ENCODE data around the gene OSBPL2.

The OSBPL2 gene

GRCh38 chr20:62252342-62252966 is 14.1 kb downstream of the OSBPL2 start:
- H3K27me3 ChIP-seq (ENCODE audit: control insufficient read depth in 5 of 5, insufficient read depth in 4 of 5, low read length in 5 of 5): no peaks in the 10 kb centered on the region
- H3K27ac ChIP-seq (ENCODE audit: low read depth, low read length): no peak overlapping the region
- no peak overlapping the region for H3K4me3 ChIP-seq (ENCODE audit: low read depth in 1 of 5, low read length in 5 of 5)
- no peaks in the 10 kb centered on the region for H3K9me3 ChIP-seq (ENCODE audit: control insufficient read depth in 5 of 5, low read length in 5 of 5)
- peaks cover 0 to 30% (median 21%) of the 10 kb centered on the region in 5 donors for H3K36me3 ChIP-seq (ENCODE audit: control insufficient read depth in 5 of 5, insufficient read depth in 5 of 5, low read length in 5 of 5)
- peaks cover 0 to 6% (median 2%) of the 10 kb centered on the region in 5 donors for H3K4me1 ChIP-seq (ENCODE audit: control insufficient read depth in 5 of 5, insufficient read depth in 5 of 5, low read length in 5 of 5)
- H3K9ac ChIP-seq (ENCODE audit: low read length in 5 of 5): no peak overlapping the region

DNA sequence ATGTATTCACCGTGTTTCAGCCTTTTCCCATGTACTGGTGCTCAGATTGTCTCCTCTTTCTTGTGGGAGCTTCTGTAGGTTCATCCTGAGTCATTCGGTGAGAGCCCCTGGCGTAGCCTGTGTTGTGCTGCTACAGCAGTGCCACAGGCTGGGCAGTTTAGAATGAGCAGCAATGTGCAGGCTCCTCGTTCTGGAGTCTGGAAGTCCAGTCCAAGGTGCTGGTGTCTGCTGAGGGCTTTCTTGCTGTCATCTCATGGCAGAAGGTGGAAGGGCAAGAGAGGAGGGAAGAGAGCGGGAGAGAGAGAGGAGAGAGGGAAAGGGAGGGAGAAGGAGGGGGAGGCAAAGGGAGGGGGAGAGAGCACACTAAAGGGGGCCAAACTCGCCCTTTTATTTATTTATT is 15.1 kb downstream of the OSBPL2 start:
- Histone ChIP-seq H3K9me3 (ENCODE audit: control insufficient read depth in 5 of 5, low read length in 5 of 5) (no peaks in the 10 kb centered on the region), H3K27ac (ENCODE audit: low read depth, low read length) (no peak overlapping the region), H3K27me3 (ENCODE audit: control insufficient read depth in 5 of 5, insufficient read depth in 4 of 5, low read length in 5 of 5) (no peaks in the 10 kb centered on the region), H3K9ac (ENCODE audit: low read length in 5 of 5) (no peak overlapping the region), H3K4me1 (ENCODE audit: control insufficient read depth in 5 of 5, insufficient read depth in 5 of 5, low read length in 5 of 5) (peaks cover 2 to 12% (median 5%) of the 10 kb centered on the region in 5 donors), H3K4me3 (ENCODE audit: low read depth in 1 of 5, low read length in 5 of 5) (no peak overlapping the region), H3K36me3 (ENCODE audit: control insufficient read depth in 5 of 5, insufficient read depth in 5 of 5, low read length in 5 of 5) (peaks cover 0 to 35% (median 23%) of the 10 kb centered on the region in 5 donors)

DNA sequence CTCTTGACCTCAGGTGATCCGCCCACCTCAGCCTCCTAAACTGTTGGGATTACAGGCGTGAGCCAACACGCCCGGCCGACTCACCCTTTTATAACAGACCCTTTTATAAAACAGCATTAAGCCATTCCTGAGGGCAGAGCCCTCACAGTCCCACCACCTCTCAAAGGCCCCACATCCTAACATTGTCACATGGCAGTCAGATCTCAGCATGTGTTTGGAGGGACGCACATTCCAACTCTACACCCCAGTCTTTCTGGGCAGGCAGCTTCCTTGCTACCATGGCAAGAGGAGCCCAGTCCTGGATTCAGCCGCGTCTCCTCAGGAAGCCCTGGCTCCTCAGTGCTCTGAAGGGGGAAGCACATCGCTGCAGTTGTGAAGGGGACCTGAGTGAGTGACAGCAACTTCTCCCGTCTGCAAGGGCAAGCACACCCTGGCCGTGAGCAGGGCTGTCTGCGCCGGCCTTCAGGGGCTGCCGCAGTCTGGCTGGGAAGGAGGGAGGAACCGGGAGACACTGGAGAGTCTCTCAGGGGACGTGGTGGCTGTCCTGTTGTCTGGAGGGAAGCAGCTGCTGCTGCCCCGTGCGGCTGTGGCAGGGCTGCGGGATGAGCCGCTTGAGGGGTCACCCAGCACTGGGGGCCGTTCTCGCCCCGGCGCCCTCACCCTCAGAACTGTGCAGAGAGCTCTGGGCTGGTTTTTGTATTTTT is 15.9 kb downstream of the OSBPL2 start:
- Histone ChIP-seq H3K9ac (ENCODE audit: low read length in 5 of 5) (peak overlapping the region in 1 of 5 donors; percentile 45), H3K4me1 (ENCODE audit: control insufficient read depth in 5 of 5, insufficient read depth in 5 of 5, low read length in 5 of 5) (peaks cover 2 to 16% (median 13%) of the 10 kb centered on the region in 5 donors), H3K9me3 (ENCODE audit: control insufficient read depth in 5 of 5, low read length in 5 of 5) (no peaks in the 10 kb centered on the region), H3K36me3 (ENCODE audit: control insufficient read depth in 5 of 5, insufficient read depth in 5 of 5, low read length in 5 of 5) (peaks cover 0 to 42% (median 24%) of the 10 kb centered on the region in 5 donors), H3K27me3 (ENCODE audit: control insufficient read depth in 5 of 5, insufficient read depth in 4 of 5, low read length in 5 of 5) (no peaks in the 10 kb centered on the region), H3K4me3 (ENCODE audit: low read depth in 1 of 5, low read length in 5 of 5) (no peak overlapping the region), H3K27ac (ENCODE audit: low read depth, low read length) (no peak overlapping the region)

GRCh38 chr20:62255976-62256375 is 17.7 kb downstream of the OSBPL2 start:
- Histone ChIP-seq H3K9me3 (ENCODE audit: control insufficient read depth in 5 of 5, low read length in 5 of 5) (no peaks in the 10 kb centered on the region), H3K36me3 (ENCODE audit: control insufficient read depth in 5 of 5, insufficient read depth in 5 of 5, low read length in 5 of 5) (peaks cover 0 to 60% (median 39%) of the 10 kb centered on the region in 5 donors), H3K27me3 (ENCODE audit: control insufficient read depth in 5 of 5, insufficient read depth in 4 of 5, low read length in 5 of 5) (no peaks in the 10 kb centered on the region), H3K9ac (ENCODE audit: low read length in 5 of 5) (no peak overlapping the region), H3K4me1 (ENCODE audit: control insufficient read depth in 5 of 5, insufficient read depth in 5 of 5, low read length in 5 of 5) (peaks cover 2 to 16% (median 11%) of the 10 kb centered on the region in 5 donors), H3K4me3 (ENCODE audit: low read depth in 1 of 5, low read length in 5 of 5) (no peak overlapping the region), H3K27ac (ENCODE audit: low read depth, low read length) (no peak overlapping the region)

DNA sequence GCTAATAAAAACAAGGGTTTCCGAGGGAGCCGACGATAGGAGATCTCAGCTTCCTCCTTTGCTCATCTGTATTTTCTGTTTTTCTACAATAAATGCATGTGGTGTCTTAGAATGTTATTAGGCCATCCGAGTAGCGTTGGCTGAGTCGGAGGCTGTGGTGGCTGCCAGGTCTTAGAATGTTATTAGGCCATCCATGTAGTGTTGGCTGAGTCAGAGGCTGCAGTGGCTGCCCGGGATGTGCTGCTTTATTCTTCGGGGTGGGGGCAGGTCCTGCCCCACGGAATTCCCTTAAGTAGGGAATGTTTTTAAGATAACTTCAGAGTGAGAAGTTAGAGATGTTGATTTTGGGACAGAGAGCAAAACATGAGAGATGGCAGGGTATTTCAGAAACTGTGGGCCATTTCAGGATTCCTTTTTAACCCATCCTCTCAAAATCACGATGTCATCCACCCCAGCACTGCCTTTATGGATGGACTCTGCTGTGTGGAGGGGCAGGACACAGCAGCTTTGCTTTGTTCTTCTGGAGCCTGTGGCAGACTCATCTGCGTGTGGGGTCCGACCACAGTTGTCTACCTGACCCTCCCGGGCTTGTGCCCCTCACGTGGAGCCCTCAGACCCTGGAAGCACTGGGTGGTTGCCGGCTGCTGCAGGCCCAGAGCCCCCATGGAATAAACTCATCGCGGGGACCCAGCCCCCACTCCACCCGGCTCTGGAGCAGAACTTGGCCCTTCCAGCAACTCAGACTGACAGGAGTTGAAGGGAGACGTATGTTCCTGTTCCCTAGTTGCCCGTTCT is 20.4 kb downstream of the OSBPL2 start:
- H3K9me3 ChIP-seq (ENCODE audit: control insufficient read depth in 5 of 5, low read length in 5 of 5): no peaks in the 10 kb centered on the region
- no peaks in the 10 kb centered on the region for H3K27me3 ChIP-seq (ENCODE audit: control insufficient read depth in 5 of 5, insufficient read depth in 4 of 5, low read length in 5 of 5)
- peaks cover 0 to 77% (median 60%) of the 10 kb centered on the region in 5 donors for H3K36me3 ChIP-seq (ENCODE audit: control insufficient read depth in 5 of 5, insufficient read depth in 5 of 5, low read length in 5 of 5)
- peaks cover 2 to 16% (median 11%) of the 10 kb centered on the region in 5 donors for H3K4me1 ChIP-seq (ENCODE audit: control insufficient read depth in 5 of 5, insufficient read depth in 5 of 5, low read length in 5 of 5)
- H3K4me3 ChIP-seq (ENCODE audit: low read depth in 1 of 5, low read length in 5 of 5): no peak overlapping the region
- H3K27ac ChIP-seq (ENCODE audit: low read depth, low read length): no peak overlapping the region
- H3K9ac ChIP-seq (ENCODE audit: low read length in 5 of 5): no peak overlapping the region

- Histone ChIP-seq H3K4me1 (ENCODE audit: control insufficient read depth in 5 of 5, insufficient read depth in 5 of 5, low read length in 5 of 5) (peaks cover 2 to 14% (median 11%) of the 10 kb centered on the region in 5 donors), H3K9ac (ENCODE audit: low read length in 5 of 5) (no peak overlapping the region), H3K36me3 (ENCODE audit: control insufficient read depth in 5 of 5, insufficient read depth in 5 of 5, low read length in 5 of 5) (peaks cover 0 to 80% (median 64%) of the 10 kb centered on the region in 5 donors), H3K27ac (ENCODE audit: low read depth, low read length) (no peak overlapping the region), H3K27me3 (ENCODE audit: control insufficient read depth in 5 of 5, insufficient read depth in 4 of 5, low read length in 5 of 5) (no peaks in the 10 kb centered on the region), H3K9me3 (ENCODE audit: control insufficient read depth in 5 of 5, low read length in 5 of 5) (no peaks in the 10 kb centered on the region), H3K4me3 (ENCODE audit: low read depth in 1 of 5, low read length in 5 of 5) (no peak overlapping the region)
Observed at GRCh38 chr20:62259294-62259565, 20.9 kb downstream of the OSBPL2 start.

GRCh38 chr20:62262064-62262463 is 23.7 kb downstream of the OSBPL2 start:
- H3K9me3 ChIP-seq (ENCODE audit: control insufficient read depth in 5 of 5, low read length in 5 of 5): no peaks in the 10 kb centered on the region
- peaks cover 4 to 89% (median 74%) of the 10 kb centered on the region in 5 donors for H3K36me3 ChIP-seq (ENCODE audit: control insufficient read depth in 5 of 5, insufficient read depth in 5 of 5, low read length in 5 of 5)
- no peak overlapping the region for H3K27ac ChIP-seq (ENCODE audit: low read depth, low read length)

DNA sequence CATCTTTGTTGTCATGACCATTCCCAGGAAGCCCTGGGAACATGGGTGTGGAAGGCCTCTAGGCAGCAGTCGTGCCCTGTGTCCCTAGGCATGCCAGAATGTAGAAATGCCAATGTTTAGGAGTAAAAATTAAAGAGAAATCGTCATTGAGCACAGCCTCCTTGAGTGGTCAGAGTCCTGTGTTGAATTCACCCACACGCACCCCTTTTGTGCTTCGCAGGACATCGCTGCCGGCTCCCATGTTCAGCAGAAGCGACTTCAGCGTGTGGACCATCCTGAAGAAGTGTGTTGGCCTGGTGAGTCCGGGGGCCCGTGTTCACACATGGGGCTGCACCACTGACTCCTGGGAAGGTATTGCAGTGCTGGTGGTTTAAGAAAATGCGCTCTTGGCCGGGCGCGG is 25.1 kb downstream of the OSBPL2 start:
- H3K4me3 ChIP-seq (ENCODE audit: low read depth in 1 of 5, low read length in 5 of 5): no peak overlapping the region
- H3K36me3 ChIP-seq (ENCODE audit: control insufficient read depth in 5 of 5, insufficient read depth in 5 of 5, low read length in 5 of 5): peaks cover 4 to 81% (median 70%) of the 10 kb centered on the region in 5 donors
- H3K4me1 ChIP-seq (ENCODE audit: control insufficient read depth in 5 of 5, insufficient read depth in 5 of 5, low read length in 5 of 5): peaks cover 0 to 7% (median 6%) of the 10 kb centered on the region in 5 donors
- no peaks in the 10 kb centered on the region for H3K9me3 ChIP-seq (ENCODE audit: control insufficient read depth in 5 of 5, low read length in 5 of 5)
- H3K9ac ChIP-seq (ENCODE audit: low read length in 5 of 5): no peak overlapping the region
- H3K27ac ChIP-seq (ENCODE audit: low read depth, low read length): no peak overlapping the region
- no peaks in the 10 kb centered on the region for H3K27me3 ChIP-seq (ENCODE audit: control insufficient read depth in 5 of 5, insufficient read depth in 4 of 5, low read length in 5 of 5)

More at GRCh38 chr20:62262064-62262463, 23.7 kb downstream of the OSBPL2 start:
- peaks cover 0 to 13% (median 10%) of the 10 kb centered on the region in 5 donors for H3K4me1 ChIP-seq (ENCODE audit: control insufficient read depth in 5 of 5, insufficient read depth in 5 of 5, low read length in 5 of 5)
- H3K4me3 ChIP-seq (ENCODE audit: low read depth in 1 of 5, low read length in 5 of 5): no peak overlapping the region
- no peaks in the 10 kb centered on the region for H3K27me3 ChIP-seq (ENCODE audit: control insufficient read depth in 5 of 5, insufficient read depth in 4 of 5, low read length in 5 of 5)
- H3K9ac ChIP-seq (ENCODE audit: low read length in 5 of 5): no peak overlapping the region

GRCh38 chr20:62265365-62265764 is 27.0 kb downstream of the OSBPL2 start:
- Histone ChIP-seq H3K36me3 (ENCODE audit: control insufficient read depth in 5 of 5, insufficient read depth in 5 of 5, low read length in 5 of 5) (peaks cover 4 to 69% (median 64%) of the 10 kb centered on the region in 5 donors), H3K9me3 (ENCODE audit: control insufficient read depth in 5 of 5, low read length in 5 of 5) (no peaks in the 10 kb centered on the region)

GRCh38 chr20:62266340-62266739 is 28.0 kb downstream of the OSBPL2 start:
- no peak overlapping the region for H3K9ac ChIP-seq (ENCODE audit: low read length in 5 of 5)
- H3K4me3 ChIP-seq (ENCODE audit: low read depth in 1 of 5, low read length in 5 of 5): no peak overlapping the region
- no peaks in the 10 kb centered on the region for H3K27me3 ChIP-seq (ENCODE audit: control insufficient read depth in 5 of 5, insufficient read depth in 4 of 5, low read length in 5 of 5)
- no peak overlapping the region for H3K27ac ChIP-seq (ENCODE audit: low read depth, low read length)
- H3K4me1 ChIP-seq (ENCODE audit: control insufficient read depth in 5 of 5, insufficient read depth in 5 of 5, low read length in 5 of 5): no peaks in the 10 kb centered on the region
- peaks cover 4 to 64% (median 54%) of the 10 kb centered on the region in 5 donors for H3K36me3 ChIP-seq (ENCODE audit: control insufficient read depth in 5 of 5, insufficient read depth in 5 of 5, low read length in 5 of 5)
- no peaks in the 10 kb centered on the region for H3K9me3 ChIP-seq (ENCODE audit: control insufficient read depth in 5 of 5, low read length in 5 of 5)

More at GRCh38 chr20:62265365-62265764, 27.0 kb downstream of the OSBPL2 start:
- Histone ChIP-seq H3K4me1 (ENCODE audit: control insufficient read depth in 5 of 5, insufficient read depth in 5 of 5, low read length in 5 of 5) (no peaks in the 10 kb centered on the region), H3K27ac (ENCODE audit: low read depth, low read length) (no peak overlapping the region), H3K27me3 (ENCODE audit: control insufficient read depth in 5 of 5, insufficient read depth in 4 of 5, low read length in 5 of 5) (no peaks in the 10 kb centered on the region), H3K9ac (ENCODE audit: low read length in 5 of 5) (no peak overlapping the region), H3K4me3 (ENCODE audit: low read depth in 1 of 5, low read length in 5 of 5) (no peak overlapping the region)

Measured in subcutaneous abdominal adipose tissue (tissue), 5 donors.